HG03460 (cell line): ENCODE data around the gene EP400.
"Not testable (repeated sequence)": the region's sequence is repeated elsewhere in the genome, so short reads cannot be mapped to it uniquely, and the experiment has no call there.

Source experiments
- ATAC-seq: cut with Tn5 transposase; IDR thresholded peaks from one replicate; pipeline ENCODE4 v1.9.1; 2021; ENCODE audit not compliant: unreplicated experiment

The EP400 gene

DNA sequence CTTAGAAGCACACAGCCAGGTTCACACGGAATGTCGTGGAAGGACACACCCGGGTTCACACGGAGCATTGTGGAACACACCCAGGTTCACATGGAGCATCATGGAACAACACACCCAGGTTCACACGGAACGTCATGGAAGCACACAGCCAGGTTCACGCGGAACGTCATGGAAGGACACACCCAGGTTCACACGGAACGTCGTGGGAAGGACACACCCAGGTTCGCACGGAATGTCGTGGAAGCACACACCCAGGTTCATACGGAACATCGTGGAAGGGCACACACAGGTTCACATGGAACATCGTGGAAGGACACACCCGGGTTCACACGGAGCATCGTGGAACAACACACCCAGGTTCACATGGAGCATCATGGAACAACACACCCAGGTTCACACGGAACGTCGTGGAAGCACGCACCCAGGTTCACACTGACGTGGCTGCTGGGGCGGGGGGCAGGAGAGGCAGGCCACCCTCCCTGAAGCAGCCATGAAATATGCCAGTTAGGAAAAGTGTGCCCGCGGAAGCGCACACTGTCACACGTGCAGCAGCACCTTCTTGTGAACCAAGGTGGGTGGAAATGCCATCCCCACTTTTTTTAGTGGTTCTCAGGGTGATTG is 86.4 kb downstream of the EP400 start:
- no peak for ATAC-seq

GRCh38 chr12:132040906-132041606 is 91.3 kb downstream of the EP400 start:
- ATAC-seq: no peak

DNA sequence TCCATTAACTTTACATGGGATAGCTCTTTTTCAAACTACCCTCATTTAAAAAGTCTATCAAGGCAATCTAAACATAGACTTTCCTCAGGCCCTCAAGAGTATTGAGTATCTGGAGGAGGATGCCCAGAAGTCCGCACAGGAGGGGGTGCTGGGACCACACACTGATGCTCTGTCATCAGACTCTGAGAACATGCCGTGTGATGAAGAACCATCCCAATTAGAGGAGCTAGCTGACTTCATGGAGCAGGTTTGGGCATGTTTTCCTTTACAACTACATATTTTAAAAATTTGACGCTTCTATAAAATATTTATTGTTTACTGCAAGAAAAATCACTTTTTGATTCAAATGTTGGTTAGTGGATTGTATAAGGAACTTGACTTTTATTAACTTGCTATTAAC is 93.5 kb downstream of the EP400 start:
- ATAC-seq: no peak

DNA sequence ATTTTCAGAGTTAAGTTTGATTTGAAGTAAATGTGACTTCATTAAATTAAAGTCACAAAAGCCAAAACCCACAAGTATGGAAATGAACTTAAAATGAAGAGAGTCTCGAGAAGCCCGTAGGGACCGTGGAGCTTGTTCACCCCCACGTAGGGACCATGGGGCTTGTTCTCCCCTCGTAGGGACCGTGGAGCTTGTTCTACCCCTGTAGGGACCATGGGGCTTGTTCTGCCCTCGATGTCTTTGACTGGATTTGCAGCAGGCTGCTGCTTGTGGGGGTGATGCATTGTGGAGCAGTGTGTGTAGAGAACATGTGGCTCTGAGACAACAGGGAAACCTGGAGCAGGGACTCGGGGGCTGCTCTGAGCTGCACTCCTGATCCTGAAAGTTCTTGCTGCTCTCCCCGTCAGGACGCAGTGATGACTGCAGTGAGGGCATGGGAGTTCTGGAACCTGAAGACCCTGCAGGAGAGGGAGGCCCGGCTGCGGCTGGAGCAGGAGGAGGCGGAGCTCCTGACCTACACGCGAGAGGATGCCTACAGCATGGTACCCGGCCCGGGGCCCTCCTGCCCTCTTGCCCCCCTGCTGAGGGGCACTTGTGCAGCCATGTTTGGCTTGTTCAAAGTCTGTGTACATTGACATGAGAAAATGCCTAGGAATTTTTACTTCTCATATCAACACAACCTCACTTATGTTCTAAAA is 94.2 kb downstream of the EP400 start:
- ATAC-seq: no peak

DNA sequence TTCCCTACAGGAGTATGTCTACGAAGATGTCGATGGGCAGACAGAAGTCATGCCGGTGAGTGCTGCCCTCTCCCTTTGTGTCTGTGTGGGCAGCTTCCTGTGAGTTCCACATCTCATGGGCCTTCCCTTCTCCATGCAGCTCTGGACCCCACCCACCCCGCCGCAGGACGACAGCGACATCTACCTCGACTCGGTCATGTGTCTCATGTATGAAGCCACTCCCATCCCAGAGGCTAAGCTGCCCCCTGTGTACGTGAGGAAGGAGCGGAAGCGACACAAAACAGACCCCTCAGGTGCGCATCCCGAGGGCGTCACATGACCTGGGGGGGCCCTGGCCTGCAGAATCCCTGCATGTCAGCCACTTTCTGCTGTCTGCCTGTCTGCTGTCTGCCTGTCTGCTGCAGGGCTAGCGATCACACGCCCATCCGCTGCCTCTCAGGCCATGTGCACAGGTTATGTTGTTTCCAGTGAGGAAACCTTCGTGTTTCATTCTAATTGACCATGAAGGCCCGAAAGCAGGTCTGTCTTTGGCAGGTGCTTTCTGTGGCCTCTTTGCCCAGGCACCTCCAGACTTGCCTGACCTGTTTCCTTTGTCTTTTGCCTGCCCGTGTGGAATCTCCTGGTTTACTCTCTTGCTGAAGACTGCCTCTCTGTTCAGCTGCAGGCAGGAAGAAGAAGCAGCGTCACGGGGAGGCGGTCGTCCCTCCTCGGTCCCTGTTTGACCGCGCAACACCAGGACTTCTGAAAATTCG is 95.1 kb downstream of the EP400 start:
- no peak for ATAC-seq

GRCh38 chr12:132045751-132046150 is 96.0 kb downstream of the EP400 start:
- ATAC-seq: no peak

DNA sequence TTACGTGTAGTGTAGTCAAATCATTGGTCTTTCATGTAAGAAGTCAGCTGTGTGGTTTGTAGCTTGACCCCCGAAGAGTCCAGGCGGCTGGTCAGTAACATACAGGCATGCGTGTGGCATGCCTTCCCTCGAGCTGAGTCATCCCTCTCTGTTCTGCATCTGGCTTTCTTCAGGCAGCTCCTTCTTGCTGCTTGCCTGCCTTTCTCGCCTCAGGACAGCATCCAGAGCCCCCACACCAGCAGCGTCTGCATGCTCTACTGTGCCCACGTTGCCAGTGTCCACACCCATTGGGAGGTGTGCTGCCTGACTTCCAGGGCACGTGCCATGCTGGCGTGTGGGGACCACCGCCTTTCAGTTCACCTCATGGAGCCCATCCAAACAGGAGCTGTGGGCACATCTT is 96.8 kb downstream of the EP400 start:
- no peak for ATAC-seq

DNA sequence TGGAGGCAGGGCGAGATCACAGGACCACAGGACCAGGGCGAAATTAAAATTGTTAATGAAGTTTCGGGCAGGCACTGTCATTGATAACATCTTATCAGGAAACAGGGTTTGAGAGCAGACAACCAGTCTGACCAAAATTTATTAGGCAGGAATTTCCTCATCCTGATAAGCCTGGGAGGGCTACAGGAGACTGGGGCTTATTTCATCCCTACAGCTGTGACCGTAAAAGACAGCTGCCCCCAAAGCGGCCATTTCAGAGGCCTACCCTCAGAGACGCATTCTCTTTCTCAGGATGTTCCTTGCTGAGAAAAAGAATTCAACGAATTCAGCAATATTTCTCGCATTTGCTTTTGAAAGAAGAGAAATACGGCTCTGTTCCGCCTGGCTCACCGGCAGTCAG is 97.9 kb downstream of the EP400 start:
- ATAC-seq: not testable (repeated sequence)

GRCh38 chr12:132049442-132049841 is 99.7 kb downstream of the EP400 start:
- no peak for ATAC-seq

- no peak for ATAC-seq
Observed at GRCh38 chr12:132049876-132050275, 100.1 kb downstream of the EP400 start.

GRCh38 chr12:132051718-132052117 is 102.0 kb downstream of the EP400 start:
- not testable (repeated sequence) for ATAC-seq

GRCh38 chr12:132052196-132052932 is 102.6 kb downstream of the EP400 start:
- no peak for ATAC-seq

GRCh38 chr12:132053338-132054330 is 103.9 kb downstream of the EP400 start:
- no peak for ATAC-seq

- ATAC-seq: no peak
Observed at GRCh38 chr12:132054983-132055382, 105.2 kb downstream of the EP400 start.

DNA sequence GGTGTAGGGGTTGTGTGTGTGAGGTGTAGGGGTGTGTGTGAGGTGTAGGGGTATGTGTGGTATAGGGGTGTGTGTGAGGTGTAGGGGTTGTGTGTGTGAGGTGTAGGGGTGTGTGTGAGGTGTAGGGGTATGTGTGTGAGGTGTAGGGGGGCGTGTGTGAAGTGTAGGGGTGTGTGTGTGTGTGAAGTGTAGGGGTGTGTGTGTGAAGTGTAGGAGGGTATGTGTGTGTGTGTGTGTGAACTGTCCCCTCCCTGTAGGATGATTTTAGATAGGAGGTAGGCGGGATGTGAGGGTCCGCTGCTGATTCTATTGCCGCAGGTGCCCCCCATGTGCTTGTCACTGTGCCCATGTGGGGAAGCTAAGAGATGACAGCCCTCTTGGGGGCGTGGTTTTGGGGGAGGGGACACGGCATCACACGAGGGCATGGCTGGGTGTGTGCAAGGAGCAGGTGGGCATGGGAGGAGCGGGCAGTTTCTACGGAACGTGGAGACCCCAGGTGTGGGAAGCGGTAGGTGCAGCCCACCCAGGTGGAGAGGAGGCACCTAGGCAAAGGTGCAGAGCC is 105.9 kb downstream of the EP400 start:
- no peak for ATAC-seq

GRCh38 chr12:132056320-132056719 is 106.6 kb downstream of the EP400 start:
- no peak for ATAC-seq

GRCh38 chr12:132056951-132057350 is 107.2 kb downstream of the EP400 start:
- ATAC-seq: no peak

DNA sequence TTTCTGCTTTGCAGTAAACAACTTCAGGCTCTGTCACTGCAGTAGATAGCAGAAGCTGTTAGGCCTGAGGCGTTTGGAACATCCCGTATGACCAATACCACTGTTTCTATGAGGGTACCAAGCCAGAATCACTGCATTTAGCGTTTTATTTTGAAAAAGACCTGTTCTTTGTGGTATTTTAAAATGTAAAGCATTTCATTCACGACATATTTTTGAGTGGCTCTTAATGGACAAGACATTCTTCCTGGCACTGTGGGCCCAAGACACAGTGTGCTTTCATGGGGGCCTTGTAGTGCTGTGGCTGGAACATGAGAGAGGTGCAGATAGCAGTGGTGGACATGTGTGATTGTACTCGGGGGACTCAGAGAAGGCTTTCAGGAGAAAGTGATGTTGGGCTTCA is 107.9 kb downstream of the EP400 start:
- ATAC-seq: no peak

DNA sequence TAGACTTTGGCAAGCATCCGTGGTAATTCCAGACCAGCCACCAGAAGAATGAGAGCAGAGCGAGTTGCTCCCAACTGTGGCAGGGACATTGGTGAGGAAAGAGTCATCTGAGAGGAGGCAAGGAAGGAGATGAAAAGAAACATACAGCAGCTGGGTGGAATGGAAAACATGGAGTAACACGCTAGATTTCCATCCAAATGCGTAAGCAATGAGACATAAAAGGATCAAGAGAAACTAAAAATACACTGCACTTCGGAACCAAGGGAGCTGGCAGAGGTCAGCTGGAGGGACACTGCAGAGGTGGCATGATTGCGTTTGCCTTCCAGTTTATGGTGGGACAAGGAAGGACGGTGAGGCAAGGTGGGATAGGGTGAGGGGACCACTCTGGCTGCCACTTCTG is 111.5 kb downstream of the EP400 start:
- no peak for ATAC-seq
